Activated gamma-delta T cell treated with Interleukin-2 at 50 U/mL for 16 hours (primary cell): Measurements from ENCODE around the gene FASN.
A peak's percentile ranks its signal among the peaks of the same experiment; 100 is the strongest.

Experiments
- DNase-seq: peaks from one replicate; pipeline ENCODE4 v3.0.0-alpha.2; 2020

The FASN gene

DNA sequence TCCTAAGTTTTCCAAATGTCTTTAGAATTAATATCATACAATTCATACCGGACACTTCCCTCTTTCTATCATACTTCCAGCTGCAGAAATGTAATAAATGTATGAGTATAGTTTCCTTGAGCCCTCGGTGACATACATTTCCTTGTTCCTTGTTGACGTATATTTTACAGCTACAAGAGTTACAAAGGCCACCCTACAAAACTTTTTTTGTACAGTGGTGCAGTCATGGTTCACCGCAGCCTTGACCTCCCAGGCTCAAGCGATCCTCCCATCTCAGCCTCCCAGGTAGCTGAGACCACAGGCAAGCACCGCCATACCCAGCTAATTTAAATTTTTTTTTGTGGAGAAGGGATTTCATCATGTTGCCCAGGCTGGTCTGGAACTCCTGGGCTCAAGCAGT, 25.2 kb downstream of the FASN start:
- no peak for DNase-seq

- no peak for DNase-seq
Measured at GRCh38 chr17:82070611-82071010, 27.4 kb downstream of the FASN start.

DNA sequence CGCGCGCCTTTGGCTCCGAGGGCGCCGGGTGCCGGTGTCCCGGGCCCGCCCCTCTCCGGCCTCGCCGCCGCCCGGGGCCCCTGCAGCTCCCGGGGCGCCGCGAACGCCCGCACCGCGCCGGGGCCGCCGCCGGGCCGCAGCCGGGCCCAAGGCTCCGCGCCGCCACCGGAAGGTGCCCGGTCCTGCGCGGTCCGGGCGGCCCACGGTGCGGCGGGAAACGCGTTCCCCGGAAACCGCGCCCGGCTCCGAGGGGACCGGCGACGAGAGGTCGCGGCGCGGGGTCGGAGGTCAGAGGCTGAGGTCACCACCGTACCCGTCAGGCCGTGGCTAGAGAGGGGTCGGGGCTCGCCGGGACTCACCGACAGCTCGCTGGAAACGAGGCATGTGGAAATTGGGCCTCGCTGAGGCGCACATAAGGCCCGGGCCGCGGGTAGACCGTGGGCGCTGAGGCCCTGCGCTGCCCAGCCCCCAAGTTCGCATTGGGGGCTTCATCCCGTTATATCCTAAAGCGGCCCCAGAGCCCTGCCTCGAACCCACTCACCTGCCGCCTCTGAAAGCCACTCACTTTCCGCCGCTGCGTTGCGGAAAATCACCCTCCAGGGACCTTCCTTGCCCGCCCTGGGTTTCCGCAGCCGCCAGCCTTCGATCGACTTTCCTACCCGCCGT, 32.3 kb downstream of the FASN start, which contains the start of gene DUS1L:
DUS1L (minus strand) TSS at position 167 of the 666 bp plus-strand sequence. CDS start 745 bp downstream, outside the sequence.
- DNase-seq = peak; percentile 64

DNA sequence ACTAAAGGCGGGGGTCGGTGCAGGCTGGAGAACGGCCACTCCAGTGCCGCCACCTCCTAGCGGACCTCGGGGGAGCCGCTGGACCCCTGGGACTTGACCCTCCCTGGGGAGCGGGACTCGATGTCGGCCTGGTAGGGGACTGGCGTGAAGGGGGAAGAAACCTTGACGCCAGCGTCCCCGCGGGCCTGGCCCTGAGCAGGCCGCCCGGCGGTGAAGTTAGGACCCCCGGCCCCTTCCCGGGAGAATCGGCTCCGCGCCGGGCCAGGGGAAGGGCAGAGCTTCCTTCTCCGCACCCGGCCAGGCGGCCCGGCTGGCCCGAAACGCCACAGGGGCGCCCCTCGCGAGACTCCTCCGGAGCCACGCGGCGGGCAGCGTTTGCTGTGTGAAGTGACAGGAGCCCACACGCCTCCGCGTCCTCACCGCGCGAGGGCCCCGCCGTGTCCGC, 32.8 kb downstream of the FASN start:
- no peak for DNase-seq

DNA sequence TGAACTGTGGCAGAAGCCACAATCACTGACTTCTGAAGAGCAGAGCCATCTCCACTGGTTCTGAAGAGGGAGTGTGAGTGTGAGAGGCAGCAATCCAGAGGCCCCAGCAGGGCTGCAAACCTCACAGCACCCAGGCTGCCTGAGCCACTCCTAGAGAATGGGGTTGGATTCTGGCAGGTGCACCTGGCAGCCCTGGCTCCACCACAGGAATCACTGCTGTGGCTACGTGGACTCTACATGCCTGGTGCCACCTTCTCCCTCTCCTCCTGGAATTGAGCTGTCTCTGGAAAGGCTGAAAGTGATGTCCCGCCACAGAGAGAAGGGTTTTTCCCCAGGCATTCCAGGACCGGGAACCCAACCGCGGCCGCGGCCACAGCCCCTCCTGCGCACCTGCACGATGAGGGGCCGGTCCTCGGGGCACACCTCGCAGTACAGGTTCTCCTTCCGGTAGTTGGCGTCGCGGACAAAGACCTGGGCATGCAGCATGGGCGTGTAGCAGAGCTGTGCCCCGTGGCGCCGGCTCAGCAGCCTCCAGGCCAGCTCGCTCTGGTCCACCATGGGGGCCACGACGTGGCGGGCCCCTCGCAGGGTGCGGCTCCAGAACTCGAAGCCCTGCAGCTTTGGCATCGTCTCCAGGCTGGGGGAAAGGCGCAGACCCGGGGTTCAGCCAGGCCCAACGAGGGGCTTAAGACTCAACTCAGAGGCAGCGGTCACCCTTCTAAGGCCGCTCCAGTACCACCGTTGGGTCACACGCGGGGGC, 33.4 kb downstream of the FASN start:
- DNase-seq = no peak

DNA sequence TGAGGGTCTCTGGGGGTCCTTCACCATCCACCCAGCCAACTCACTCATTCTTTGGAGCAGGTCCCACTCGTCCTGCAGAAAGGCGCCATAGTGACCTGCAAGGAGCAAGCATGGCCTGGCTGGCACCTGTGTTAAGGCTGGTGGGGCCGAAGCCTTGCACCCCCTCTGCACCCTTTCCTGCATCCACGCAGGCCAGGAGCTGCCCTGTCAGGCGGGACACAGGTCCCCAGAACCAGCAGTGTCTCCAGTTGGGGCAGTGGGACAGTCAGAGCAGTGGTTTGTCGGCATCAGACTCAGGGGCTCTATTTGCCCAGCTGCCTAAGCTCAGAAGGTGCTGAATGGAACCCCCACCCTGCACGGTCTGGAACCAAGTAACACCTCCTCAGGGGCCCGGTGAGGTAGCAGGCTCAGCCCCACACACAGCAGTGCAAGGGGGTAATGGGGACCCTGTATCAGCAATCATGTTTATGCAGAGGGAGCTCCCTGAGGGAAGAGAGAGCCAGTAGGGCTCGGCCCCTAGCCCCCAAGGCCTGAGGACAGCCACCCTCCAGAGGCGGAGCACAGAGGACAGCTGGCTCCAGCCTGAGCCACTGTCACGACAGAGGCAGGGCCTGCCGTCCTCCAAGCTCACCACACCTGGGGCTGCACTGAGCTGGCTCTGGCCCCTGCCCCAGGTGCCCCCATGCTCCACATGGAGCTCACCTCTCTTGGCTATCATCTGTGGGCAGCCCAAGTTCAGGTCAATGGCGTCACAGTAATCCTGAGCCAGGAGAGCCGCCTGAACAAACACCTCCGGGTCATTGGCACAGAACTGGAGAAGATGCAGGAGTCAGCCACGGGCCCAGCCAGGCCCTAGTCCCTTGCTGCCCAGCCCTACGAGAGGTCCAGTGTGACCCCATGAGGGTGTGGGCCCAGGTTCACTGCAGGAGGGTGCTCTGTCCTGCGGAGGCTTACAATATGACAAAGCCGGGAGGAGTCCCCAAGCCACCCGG, 34.3 kb downstream of the FASN start:
- DNase-seq = no peak

DNA sequence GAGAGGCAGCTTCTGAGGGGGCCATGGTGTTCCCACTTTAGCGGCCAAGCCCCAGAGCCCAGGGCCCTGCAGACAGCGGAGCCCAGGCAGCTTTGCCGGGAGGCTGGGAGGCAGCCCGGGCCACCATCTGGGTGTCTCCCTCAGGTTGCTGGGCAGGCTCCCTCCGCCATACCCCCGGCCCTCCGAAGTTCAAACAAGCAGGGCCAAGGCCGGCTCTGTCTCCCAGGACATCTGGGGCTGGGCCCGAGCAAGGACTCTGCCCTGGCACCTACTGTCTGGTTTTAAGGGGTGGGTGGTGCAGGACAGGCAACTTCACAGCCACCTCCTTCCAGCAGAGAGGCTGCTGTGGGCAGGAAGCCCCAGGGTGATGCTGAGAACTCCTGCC, 35.1 kb downstream of the FASN start:
- no peak for DNase-seq

DNA sequence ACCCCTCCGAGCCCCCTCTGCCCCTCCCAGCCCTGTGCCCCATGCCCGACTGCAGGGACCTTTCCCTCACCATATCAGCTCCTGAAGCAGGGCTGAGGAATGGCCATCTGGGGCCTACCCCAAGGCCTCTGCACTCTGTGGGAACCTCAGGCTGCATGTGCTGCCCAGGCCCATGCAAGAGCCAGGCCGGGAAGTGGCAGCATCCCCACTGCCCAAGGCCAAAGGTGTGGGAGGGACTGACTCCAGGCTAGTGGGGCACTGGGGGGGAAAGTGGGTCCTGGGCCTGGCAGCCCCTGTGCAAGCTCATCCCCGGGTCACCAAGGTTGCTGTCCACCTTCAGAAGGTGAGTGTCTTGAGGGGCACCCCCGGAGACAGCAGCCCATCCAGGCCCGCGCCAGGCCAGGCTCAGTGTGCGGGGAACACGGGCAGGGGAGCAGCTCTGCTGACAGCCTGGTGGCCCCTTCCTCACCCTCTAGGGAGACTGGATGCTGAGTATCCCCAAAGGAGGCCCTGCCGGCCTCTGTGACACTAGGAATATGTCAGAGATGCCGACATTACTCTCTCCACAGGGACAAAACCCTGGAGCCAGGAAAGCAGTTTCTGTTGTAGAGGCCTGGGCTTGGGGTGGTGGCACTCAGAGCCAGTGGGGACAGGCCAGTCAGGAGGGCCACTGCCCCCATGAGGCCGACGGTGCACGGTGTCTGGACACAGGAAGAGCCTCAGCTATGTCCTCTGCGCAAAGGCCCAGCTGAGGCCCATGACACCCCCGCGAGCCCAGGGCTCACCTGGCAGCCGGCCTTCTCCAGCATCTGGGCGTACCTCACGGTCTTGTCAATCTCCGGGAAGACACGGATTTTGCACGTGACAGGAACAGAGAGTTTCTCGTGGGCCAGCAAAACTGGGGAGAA, 35.7 kb downstream of the FASN start:
- no peak for DNase-seq

DNA sequence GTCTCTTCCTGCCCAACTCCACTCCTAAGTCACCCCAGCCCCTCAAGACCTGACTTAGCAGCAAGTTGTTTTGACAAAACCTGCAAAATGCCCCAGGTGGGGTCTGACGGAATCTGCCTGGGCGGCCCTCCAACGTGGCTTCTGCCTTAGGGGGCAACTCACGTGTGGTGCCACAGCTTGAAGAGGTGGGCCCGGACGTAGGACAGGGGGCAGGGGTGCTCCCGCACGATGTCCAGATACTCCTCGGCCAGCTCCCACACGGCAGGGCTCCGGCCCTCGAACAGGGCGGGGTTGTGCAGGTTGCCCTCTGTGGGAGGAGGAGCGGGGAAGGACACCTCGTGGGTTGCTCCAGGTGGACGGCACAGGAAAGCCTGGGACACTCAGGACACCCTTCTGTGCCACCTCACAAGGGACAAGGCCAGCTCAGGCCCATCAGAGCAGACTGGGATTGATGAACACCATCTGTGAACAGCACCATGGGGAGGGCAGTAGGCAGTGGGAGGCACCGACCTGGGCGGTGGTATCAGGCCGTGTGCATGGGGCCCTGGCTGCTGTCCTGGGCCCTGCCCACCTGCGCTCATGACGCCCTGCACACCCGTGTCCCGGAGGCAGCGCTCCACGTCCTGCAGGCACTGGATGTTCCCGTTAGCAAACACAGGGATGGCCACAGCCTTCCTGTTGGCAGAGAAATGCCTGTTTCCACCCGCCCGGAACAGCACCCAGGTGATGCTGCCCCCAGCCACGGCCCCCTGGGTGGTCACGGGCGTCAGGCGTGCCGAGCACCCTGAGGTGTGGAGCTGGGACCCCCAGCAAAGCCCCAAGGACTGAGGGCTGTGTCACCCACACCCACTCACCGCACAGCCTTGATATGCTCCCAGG, 36.8 kb downstream of the FASN start:
- no peak for DNase-seq

GRCh38 chr17:82060614-82061013, 37.4 kb downstream of the FASN start:
- no peak for DNase-seq

DNA sequence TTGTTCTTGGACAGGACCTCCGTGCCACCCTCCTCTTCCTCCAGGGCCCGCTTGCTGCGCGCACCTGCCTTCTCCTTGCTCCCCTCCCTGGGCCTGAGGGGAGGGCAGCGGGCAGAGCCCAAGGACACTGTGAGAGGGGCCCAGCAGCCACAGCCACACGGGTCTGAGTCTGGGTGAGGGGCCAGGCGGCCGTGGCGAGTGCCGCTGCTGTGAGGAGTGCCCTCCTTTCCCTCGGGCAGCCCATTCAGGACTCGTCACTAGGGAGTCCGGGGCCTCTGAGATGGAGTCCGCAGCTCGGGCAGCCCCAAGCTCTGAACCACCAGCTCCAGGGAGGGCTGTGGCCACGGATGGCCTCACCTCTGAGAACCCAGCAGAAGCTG, 38.0 kb downstream of the FASN start:
- DNase-seq = no peak

GRCh38 chr17:82059272-82060000, 38.6 kb downstream of the FASN start:
- DNase-seq = no peak

- DNase-seq = no peak
Measured at GRCh38 chr17:82058855-82059249, 39.2 kb downstream of the FASN start.

- no peak for DNase-seq
Measured at GRCh38 chr17:82058230-82058854, 39.7 kb downstream of the FASN start.

DNA sequence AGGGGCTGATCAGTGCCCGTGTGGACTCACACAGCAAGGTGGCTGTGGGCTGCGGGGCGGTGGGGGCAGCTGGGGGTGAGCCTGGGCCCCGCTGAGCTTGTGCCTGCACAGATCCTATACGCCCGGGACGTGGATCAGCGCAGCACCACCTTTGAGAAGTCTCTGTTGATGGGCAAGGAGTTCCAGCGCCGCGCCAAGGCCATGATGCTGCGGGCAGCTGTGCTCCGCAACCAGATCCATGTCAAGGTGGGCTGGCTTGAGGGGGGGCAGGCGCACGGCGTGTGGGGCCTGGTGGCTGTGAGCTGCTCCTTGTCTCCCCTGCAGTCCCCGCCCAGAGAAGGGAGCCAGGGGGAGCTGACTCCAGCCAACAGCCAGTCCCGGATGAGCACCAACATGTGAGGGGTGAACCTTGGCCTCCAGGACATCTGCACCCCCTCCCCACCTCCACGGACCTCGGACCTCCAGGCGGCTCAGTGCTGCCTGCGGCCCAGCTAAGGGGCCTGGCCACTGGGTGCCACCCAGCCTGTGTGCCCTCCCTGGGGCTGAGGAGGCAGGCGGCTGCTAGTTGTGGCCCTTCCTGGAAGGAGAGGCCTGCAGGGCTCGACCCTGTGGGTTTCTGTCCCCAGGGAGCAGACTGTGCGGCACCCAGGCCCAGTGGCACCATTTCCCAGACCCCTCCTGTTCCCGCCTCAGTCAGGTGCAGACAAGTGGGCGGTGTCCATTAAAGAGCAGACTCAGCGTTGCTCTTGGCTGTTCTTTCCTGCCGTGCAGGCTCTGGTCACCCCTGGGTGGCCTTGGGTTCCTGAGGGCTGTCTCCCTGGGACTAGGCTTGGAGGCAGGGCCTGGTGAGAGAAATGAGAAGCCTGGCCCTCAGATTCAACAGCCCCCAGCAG, 41.1 kb downstream of the FASN start:
- DNase-seq = no peak

DNA sequence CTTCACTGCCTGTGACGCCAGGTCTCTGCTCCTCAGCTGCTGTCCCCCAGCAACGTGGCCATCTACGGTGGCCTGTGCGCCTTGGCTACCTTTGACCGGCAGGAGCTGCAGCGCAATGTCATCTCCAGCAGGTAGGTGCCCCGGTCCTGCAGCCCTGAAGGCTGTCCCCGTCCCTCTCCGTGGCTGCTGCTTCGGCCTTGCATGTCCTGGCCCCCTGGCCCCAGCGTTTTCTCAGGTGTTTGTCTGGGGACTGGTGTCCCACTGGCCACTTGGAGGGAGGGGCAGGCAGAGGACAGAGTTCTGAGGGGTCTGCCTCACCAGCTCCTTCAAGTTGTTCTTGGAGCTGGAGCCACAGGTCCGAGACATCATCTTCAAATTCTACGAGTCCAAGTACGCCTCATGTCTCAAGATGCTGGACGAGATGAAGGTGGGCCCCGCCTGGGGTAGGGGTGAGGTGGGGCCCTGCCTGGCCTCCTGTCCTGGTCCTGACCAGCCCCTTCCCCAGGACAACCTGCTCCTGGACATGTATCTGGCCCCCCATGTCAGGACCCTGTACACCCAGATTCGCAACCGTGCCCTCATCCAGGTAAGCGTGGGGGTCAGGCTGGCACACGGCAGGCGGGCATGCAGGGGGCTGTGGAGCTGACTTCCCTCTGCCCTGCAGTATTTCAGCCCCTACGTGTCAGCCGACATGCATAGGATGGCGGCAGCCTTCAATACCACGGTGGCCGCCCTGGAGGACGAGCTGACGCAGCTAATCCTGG, 41.9 kb downstream of the FASN start:
- DNase-seq = no peak

DNA sequence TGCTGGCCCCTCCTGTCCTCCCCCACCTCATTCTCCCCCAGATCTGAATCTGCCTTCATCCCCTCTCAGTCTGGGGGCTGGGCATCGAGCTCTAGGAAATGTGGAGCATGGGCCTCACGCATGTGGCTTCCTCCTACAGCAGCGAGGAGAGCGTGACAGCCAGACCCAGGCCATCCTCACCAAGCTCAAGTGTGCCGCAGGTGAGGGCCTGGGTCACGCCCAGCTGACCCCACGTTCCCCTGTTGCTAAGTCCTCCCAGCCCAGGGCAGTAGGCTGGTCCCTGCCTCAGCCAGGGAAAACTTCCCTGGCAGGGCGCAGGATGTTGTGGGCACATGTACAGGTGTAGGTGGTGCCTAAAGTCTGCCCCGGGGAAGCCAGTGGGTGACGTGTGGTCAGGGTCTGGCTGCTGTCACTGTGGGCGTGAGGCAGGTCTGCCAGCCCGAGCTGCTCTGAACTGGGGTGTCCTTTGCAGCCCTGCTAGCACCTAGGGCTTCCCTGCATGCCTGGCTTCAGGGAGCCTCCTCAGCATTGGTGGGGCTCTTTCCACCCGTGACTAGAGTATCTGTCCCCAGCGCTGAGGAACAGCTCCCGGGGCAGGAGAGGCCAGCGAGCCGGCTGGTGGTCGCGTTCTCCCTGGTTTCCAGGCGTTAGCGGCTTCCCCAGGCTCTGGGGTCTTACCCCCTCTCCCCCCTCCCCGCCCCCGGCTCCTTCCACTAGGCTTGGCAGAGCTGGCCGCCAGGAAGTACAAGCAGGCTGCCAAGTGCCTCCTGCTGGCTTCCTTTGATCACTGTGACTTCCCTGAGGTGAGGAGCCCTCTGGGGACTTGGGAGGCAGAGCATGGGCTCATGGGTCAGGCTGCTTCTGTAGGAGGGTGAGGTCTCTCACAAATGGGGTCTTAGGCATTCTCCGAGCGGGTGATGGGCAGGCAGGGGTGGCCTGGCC, 42.7 kb downstream of the FASN start:
- no peak for DNase-seq
